Measurements from ENCODE around the gene CRB3.
"Not testable (repeated sequence)": the region's sequence is repeated elsewhere in the genome, so short reads cannot be mapped to it uniquely, and the experiment has no call there.

The CRB3 gene

GRCh38 chr19:6494438-6495036, 30.5 kb downstream of the CRB3 start:
- DNase-seq (ENCODE audit: low read depth) = no peak

GRCh38 chr19:6495947-6496346, 31.9 kb downstream of the CRB3 start:
- no peak for DNase-seq (ENCODE audit: low read depth)

GRCh38 chr19:6498294-6499036, 34.4 kb downstream of the CRB3 start:
- DNase-seq (ENCODE audit: low read depth) = no peak

GRCh38 chr19:6499052-6499790, 35.1 kb downstream of the CRB3 start:
- DNase-seq (ENCODE audit: low read depth) = no peak

- DNase-seq (ENCODE audit: low read depth) = no peak
Observed at GRCh38 chr19:6500837-6501739, 37.0 kb downstream of the CRB3 start.

- DNase-seq (ENCODE audit: low read depth) = no peak
Observed at GRCh38 chr19:6501740-6502648, 37.9 kb downstream of the CRB3 start, which contains the start of gene TUBB4A. TUBB4A (minus strand) TSS chr19:6502309; CDS start chr19:6502212, 97 bp downstream.

GRCh38 chr19:6503407-6504201, 39.5 kb downstream of the CRB3 start:
- no peak for DNase-seq (ENCODE audit: low read depth)

GRCh38 chr19:6508028-6508771, 44.1 kb downstream of the CRB3 start:
- DNase-seq (ENCODE audit: low read depth) = not testable (repeated sequence)

- no peak for DNase-seq (ENCODE audit: low read depth)
Observed at GRCh38 chr19:6509118-6509971, 45.3 kb downstream of the CRB3 start.

GRCh38 chr19:6510618-6511017, 46.5 kb downstream of the CRB3 start:
- no peak for DNase-seq (ENCODE audit: low read depth)

GRCh38 chr19:6514089-6514488, 50.0 kb downstream of the CRB3 start:
- no peak for DNase-seq (ENCODE audit: low read depth)

GRCh38 chr19:6514926-6515544, 51.0 kb downstream of the CRB3 start:
- DNase-seq (ENCODE audit: low read depth) = no peak

GRCh38 chr19:6516018-6516658, 52.1 kb downstream of the CRB3 start:
- DNase-seq (ENCODE audit: low read depth) = peak; percentile 81
